AG09319 (cell line): Measurements from ENCODE around the gene INO80C.

ENCODE experiments used
- DNase-seq: peaks from one replicate; pipeline ENCODE4 v3.0.0-alpha.2; 2010; ENCODE audit warnings: low read depth; ENCODE audit errors: extremely low read depth
- TF ChIP-seq, protein P1 (sequence below): IDR thresholded peaks from 2 replicates; pipeline ENCODE4 v1.5.1; 2011; ENCODE audit warnings: low read depth, mild to moderate bottlenecking, inconsistent platforms, low read length, moderate library complexity

Gene INO80C

DNA sequence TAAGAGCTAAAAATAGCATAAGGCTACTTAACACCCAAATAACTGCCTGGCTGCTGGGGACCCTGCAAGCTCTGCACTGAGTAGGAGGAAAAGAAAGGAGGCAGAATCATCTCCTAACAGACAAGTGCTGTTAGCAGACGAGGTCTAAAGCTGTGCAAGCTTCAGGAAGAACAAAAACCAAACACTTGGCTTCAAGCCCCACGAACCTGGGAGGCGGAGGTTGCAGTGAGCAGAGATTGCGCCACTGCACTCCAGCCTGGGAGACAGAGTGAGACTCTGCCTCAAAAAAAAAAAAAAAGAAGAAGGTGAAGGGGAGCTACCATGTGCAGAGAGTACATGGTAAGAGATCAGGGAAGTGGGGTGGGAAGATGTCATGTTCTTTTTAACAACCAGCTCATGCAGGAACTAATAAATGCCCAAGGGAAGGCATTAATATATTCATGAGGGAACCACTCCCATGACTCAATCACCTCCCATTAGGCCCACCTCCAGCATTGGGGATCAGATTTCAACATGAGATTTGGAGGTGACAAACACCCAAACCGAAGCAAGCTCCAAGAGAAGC lies 28.8 kb upstream of the INO80C start:
- DNase-seq: no peak
- TF ChIP-seq, protein P1, sequence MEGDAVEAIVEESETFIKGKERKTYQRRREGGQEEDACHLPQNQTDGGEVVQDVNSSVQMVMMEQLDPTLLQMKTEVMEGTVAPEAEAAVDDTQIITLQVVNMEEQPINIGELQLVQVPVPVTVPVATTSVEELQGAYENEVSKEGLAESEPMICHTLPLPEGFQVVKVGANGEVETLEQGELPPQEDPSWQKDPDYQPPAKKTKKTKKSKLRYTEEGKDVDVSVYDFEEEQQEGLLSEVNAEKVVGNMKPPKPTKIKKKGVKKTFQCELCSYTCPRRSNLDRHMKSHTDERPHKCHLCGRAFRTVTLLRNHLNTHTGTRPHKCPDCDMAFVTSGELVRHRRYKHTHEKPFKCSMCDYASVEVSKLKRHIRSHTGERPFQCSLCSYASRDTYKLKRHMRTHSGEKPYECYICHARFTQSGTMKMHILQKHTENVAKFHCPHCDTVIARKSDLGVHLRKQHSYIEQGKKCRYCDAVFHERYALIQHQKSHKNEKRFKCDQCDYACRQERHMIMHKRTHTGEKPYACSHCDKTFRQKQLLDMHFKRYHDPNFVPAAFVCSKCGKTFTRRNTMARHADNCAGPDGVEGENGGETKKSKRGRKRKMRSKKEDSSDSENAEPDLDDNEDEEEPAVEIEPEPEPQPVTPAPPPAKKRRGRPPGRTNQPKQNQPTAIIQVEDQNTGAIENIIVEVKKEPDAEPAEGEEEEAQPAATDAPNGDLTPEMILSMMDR: no peak

DNA sequence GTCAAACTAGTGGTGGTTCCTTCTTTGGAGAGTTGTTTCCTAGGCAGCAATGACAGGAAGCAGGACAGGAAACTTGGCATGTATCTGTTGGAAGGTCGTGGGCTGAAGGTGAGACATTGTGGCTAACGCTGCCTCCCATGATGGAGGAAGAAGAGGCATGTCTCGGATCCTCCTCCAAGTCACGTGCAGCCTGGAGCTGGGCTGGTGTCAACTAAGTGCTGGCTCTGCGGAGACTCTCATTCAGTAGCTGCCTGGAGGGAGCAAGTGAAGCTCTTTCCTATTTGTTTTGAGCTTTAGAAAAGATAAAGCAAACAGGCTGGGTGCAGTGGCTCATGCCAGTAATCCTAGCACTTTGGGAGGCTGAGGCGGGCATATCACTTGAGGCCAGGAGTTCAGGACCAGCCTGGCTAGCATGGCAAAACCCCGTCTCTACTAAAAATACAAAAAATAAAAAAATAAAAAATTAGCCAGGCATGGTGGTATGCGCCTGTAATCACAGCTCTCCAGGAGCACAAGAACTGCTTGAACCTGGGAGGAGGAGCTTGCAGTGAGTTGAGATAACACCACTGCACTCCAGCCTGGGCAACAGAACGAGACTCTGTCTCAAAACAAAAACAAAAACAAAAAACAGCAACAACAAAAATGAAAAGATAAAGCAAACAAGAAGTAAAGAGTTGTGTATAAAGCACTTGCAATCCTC lies 28.2 kb upstream of the INO80C start:
- no peak for DNase-seq
- TF ChIP-seq, protein P1: no peak

DNA sequence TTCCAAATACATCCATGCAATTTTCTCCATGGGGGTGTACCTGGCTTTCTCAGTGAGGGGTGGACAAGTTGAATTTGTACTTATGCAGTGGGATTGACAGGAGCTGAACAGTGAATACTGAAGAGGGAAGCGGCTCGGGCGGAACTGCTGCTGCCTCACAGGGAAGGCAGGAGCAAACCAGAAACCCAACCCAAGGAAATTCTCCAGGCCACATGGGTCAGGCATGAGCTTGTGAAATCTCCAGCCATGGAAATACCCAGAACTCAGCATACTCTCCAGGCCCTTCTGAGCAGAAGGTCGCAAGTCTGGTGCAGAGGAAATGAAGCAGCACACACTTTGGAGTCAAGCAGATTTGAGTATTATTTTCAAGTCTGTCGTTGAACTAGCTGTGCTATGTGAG lies 26.5 kb upstream of the INO80C start:
- DNase-seq: no peak
- TF ChIP-seq, protein P1: no peak

DNA sequence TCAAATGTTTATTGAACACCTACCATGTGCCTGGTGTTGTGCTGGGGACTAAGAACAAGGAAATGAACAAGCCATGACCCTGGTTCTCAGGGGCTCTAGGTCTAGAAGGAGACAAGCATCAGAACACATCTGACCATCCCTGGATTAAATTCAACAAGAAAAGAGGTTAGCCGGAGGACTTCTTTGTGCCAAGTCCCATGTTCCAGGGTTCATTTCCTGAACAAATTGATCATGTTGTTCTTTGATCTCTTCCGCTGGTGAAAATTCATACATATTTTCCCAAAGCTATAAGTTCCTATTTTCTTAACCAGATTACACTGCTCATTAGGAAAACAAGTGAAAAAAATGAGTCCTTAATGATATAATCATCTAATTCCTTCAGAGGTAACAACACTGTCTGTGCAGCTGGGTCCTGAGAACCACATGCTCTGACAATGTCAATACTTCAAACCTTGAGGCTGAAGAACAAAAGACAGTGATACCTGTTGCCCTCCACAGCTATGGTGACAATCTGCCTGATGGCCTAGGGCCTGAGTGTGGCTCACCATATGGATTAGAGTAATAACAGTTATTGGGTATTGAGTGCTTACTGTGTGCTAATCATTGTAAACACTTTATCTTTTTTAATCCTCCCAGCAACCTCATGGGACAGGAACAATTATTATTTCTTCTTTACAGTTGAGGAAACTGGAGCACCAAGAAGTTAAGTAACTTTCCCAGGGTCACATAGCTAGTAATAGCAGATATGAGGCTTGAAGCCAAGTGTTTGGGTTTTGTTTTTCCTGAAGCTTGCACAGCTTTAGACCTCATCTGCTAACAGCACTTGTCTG lies 24.6 kb upstream of the INO80C start:
- DNase-seq: no peak
- TF ChIP-seq, protein P1: no peak

DNA sequence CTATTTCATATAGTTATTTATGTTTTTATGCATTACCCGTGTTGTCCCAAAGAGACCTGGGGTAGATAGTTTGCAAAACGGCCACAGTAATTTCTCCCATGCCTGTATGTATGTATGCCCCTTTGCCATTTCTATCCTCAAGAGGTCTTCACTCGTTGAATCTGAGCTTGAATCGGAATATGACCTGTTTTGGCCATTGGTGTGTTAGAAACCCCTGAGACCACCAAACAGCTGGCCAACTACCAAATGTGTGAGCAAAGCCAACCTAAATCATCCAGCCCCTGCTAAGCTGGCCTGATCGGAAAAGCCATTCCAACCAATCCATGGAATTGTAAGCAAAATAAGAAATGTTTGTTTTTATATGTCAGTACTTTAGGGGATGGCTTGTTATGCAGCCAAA lies 23.4 kb upstream of the INO80C start:
- TF ChIP-seq, protein P1: no peak
- no peak for DNase-seq

DNA sequence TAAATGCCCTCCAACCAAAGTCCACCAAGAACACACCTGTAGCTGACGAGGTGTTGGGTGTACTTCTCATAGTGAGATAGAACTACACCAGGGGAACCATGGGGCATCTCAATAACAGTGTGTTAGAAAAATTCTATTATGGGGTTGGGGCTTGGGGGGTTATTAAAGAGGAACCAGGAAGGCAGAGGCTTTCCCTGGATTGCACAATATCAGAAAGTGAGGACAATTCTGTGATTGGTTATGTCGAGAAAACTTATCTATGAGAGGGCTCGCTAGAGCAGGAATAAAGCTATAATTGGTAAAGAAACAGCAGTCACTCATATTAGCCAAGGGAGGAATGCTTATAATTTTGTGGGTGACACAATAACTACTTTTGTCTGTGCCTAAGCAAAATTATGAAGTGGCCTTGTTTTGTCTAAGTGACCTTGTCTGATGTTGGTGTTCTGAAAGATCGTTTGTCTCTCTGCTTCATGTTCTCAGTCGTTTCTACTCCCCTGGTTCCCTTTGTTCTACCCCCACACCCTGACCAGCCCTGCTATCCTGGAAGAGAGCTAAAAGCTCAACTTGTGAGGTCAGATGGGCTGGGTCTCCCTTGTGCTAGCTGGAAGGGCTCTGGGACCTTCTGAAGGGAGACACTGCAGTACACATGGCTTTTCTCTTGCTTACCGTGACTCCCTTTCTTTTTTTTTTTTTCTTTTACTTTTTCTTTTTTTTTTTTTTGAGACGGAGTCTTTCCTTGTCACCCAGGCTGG lies 21.6 kb upstream of the INO80C start:
- TF ChIP-seq, protein P1: no peak
- no peak for DNase-seq

DNA sequence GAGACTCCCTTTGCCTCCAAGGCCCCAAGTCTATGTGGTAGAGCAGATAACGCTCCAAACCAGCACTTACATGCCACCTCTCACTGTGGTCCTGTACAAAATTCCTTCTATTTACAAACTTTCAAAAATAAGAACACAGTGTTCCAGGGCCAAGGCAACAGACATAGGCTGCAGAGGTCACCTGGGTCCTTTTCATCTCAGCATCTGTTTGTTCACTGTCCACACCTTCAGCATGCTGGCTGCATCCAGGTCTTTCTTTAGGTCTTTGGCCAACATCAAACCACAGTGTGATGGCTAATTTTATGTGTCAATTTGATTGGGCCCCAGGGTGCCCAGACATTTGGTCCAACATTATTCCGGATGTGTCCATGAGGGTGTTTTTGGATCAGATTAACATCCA lies 20.0 kb upstream of the INO80C start:
- DNase-seq: no peak
- TF ChIP-seq, protein P1: no peak
